GM12875 (cell line): Measurements from ENCODE around the gene TMEM238.

Source experiments
- H3K4me3 ChIP-seq: one replicate; pipeline ENCODE4 v1.5.1; 2011; ENCODE audit warnings: low read depth, low read length, control low read depth
- CTCF ChIP-seq: IDR thresholded peaks from 2 replicates; pipeline ENCODE4 v1.5.1; 2011; ENCODE audit warnings: low read depth, mild to moderate bottlenecking, control low read depth, inconsistent platforms, low read length, moderate library complexity, borderline replicate concordance; ENCODE audit not compliant: insufficient read depth

The TMEM238 gene, protein sequence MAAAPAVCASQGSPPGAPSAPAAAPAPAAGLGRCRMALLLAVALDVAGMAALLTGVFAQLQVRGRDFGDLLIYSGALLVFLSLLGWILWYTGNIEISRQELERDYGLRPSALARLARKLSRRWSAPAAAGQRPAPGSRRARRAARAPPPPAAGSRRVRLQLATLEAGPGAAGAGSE

GRCh38 chr19:55384131-55384919 is at the start of gene TMEM238:
Gene TMEM238, minus strand, starts transcription at chr19:55384292. Its CDS starts 33 bp downstream, at chr19:55384259.
- no peak for TF ChIP-seq CTCF
- H3K4me3 ChIP-seq, result peak within 1 kb of the TSS; percentile 99

DNA sequence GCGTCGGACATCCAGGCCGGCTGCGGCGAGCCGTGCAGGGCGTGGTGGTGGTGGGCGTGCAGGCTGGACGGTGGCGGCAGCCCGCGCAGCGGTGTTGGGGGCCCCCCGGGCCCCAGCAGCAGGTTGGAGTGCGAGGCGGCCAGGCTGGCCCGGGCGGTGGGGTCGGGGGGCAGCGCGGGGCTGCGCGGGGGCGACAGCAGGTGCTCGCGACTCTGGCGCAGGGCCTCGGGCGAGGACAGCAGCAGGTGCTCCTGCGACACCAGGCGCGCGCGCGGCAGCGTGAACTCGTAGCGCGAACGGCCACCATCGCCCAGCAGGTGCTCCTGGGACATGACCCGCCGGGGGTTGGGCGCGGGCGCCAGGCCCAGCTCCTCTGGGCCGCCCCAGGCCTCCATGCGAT is 49.2 kb upstream of the TMEM238 start:
- H3K4me3 ChIP-seq, result no peak overlapping the region
- no peak for TF ChIP-seq CTCF

DNA sequence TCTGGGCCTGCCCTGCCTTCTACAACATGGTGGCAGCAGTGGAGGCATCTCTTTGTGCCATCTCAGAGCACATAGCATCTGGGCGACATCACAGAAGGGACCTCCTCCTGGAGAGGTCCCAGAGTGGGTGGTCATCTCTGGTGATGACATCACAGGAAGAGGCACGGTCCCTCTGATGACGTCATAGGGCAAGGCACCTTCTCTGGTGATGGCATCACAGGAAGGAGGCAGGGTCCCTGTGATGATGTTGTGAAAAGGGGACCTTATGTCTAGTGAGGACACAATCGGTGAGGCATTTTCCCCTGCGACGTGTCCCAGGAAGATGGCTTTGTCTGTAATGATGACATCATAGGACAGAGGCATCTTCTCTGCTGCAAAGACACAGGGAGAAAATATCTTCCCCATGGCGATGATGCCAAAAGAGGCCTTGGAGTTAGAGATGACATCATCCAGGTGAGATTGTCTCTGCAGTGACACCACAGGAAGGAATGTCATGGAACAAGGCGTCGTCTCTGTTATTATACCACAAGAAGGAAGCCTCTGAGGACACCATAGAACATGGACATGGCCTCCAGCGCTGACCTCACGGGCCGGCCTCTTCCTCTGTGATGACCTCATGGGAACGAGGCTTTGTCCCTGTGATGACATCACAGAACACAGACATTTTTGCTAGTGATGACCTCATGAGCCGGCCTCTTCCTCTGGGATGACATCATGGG is 48.3 kb upstream of the TMEM238 start:
- H3K4me3 ChIP-seq, result no peak overlapping the region
- TF ChIP-seq CTCF, result no peak

DNA sequence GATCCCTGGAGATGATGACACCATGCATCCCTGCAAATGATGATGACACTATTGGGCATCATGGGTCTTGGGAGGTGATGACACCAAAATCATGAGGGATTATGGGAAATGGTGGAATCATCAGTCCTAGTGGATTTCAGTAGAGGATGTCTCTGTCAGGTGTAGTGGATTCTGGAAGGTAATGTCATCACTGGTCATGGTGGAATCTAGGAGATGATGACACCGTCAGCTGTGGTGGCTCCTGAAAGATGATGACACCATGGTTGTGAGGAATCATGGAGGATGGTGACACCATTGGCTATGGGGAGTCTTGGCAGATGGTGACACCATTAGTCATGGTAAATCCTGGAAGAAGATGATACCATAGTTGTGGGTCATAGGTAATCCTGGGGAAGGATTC is 47.1 kb upstream of the TMEM238 start:
- no peak for TF ChIP-seq CTCF
- H3K4me3 ChIP-seq, result no peak overlapping the region

DNA sequence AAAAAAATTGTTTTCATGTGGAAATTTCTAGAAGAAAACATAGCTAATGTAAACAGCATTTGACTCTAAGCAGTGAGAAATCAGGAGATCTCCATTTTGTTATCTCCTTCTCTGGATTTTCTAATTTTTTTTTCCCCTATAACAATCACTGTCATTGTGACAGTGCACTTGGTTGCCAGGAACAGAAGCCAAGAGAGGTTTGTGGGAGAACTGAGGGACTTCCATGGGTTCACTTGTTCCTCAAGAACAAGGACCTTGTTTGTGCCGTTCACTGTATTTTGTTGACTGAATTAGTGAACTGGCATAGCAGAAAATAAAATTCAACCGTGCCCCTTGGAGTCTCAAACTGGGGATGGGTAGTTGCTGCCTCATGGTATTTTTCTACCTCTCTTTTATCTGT is 42.0 kb upstream of the TMEM238 start:
- no peak overlapping the region for H3K4me3 ChIP-seq
- no peak for TF ChIP-seq CTCF

DNA sequence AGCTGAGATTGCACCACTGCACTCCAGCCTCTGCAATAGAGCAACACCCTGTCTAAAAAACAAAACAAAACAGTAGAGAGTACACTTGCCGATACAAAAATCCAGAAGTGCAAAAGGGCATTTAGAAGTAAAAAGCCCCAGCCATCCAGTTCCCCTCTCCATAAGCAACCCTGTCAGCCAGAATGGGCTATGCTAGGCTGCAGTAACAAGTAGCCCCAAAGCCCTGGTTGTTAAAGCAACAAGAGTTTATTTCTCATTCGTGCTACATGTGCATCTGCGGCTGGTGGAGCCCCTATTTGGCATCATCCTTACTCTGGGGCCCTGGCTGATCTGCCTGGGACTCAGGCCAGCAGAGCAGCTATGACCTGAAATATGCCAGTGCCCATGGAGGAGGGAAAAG is 40.4 kb upstream of the TMEM238 start:
- no peak overlapping the region for H3K4me3 ChIP-seq
- no peak for TF ChIP-seq CTCF
